BJ (cell line): Measurements from ENCODE around the gene SWI5. TPM values are rescaled to one million over a fixed set of nuclear protein-coding genes. Genes with fewer than 3 reads are reported as not detected.
"Not testable (repeated sequence)": the region's sequence is repeated elsewhere in the genome, so short reads cannot be mapped to it uniquely, and the experiment has no call there.

Experiments
- CTCF ChIA-PET: fragments of 350-600 bp; formaldehyde crosslinking; extraction: SDS; loops from one replicate; lab custom pipeline; 2021; ENCODE audit warnings: antibody characterized with exemption, inconsistent platforms; lab: Yijun Ruan, JAX
- POLR2A ChIA-PET: fragments of 300-600 bp; sonication (Branson Sonifier 250); formaldehyde crosslinking; extraction: SDS; loops from one replicate; lab custom pipeline; 2021; ENCODE audit warnings: antibody characterized with exemption; lab: Charles Lee
- DNase-seq: peaks from one replicate; pipeline ENCODE4 v3.0.0-alpha.2; 2011; ENCODE audit warnings: low read depth
- H3K27me3 ChIP-seq: 2 replicates; pipeline ENCODE4 v1.6.0; 2011; ENCODE audit warnings: low read length; ENCODE audit not compliant: control insufficient read depth, insufficient read depth
- H3K36me3 ChIP-seq: 2 replicates; pipeline ENCODE4 v1.5.1; 2011; ENCODE audit warnings: low read length; ENCODE audit not compliant: control insufficient read depth, insufficient read depth
- H3K4me3 ChIP-seq: 2 replicates; pipeline ENCODE4 v1.5.1; 2011; ENCODE audit warnings: low read depth, mild to moderate bottlenecking, control low read depth, low read length
- CTCF ChIP-seq: IDR thresholded peaks from 2 replicates; pipeline ENCODE4 v1.5.1; 2011; ENCODE audit warnings: low read depth, mild to moderate bottlenecking, control low read depth, inconsistent platforms, low read length, moderate library complexity; ENCODE audit not compliant: insufficient read depth
- polyA minus RNA-seq: library from RNA; depleted of rRNA, polyadenylated mRNA; stranded (reverse); fragments of >200 nt; gene quantifications from 2 replicates; pipeline ENCODE4 v1.2.3, GENCODE V29; 2011; rRNA and poly(A)+ RNA removed
- polyA plus RNA-seq: library from polyadenylated mRNA; depleted of rRNA; stranded (reverse); fragments of >200 nt; gene quantifications from 2 replicates; pipeline ENCODE4 v1.2.3, GENCODE V29; 2011; rRNA removed

SWI5 gene
- polyA plus RNA-seq (76.4 and 77.4 TPM in 2 replicates), polyA minus RNA-seq (13.5 and 14.6 TPM in 2 replicates)

- Histone ChIP-seq H3K4me3 (peak within 1 kb of the TSS; percentile 91), H3K27me3 (no peaks in the 10 kb centered on the region), H3K36me3 (peaks cover 11% of the 10 kb centered on the region)
- no peak for TF ChIP-seq CTCF
- peak; percentile 95 for DNase-seq
- POLR2A ChIA-PET, result interaction anchor here (0.6 kb wide), 1 partner anchor 31 kb away, joined by 7 read pairs; no protein-coding TSS in a partner anchor
- CTCF ChIA-PET, result interaction anchor here (0.8 to 1.2 kb wide), 4 partner anchors 19 to 135 kb away, joined by 3 to 5 read pairs (median 4); no protein-coding TSS in a partner anchor
Measured at GRCh38 chr9:128276008-128276573, at the start of gene SWI5. TSS of gene SWI5 (plus strand) at chr9:128276276.

GRCh38 chr9:128226412-128226801, 49.7 kb upstream of the SWI5 start:
- Histone ChIP-seq H3K36me3 (peaks cover 5% of the 10 kb centered on the region), H3K4me3 (no peak overlapping the region), H3K27me3 (no peaks in the 10 kb centered on the region)
- DNase-seq, result no peak
- ChIA-PET POLR2A (no interaction called here), CTCF (interaction anchor here (1.1 kb wide), 1 partner anchor 10 kb away, joined by 3 read pairs; no protein-coding TSS in a partner anchor)
- TF ChIP-seq CTCF, result no peak

- H3K4me3 ChIP-seq, DNase-seq, H3K27me3 ChIP-seq, CTCF ChIA-PET, POLR2A ChIA-PET, H3K36me3 ChIP-seq: not testable (repeated sequence)
Measured at GRCh38 chr9:128230897-128231296, 45.2 kb upstream of the SWI5 start.

GRCh38 chr9:128231638-128232527, 44.2 kb upstream of the SWI5 start:
- H3K27me3 ChIP-seq, result no peaks in the 10 kb centered on the region
- no peak for TF ChIP-seq CTCF
- H3K4me3 ChIP-seq, result no peak overlapping the region
- ChIA-PET POLR2A (no interaction called here), CTCF (no interaction called here)
- no peaks in the 10 kb centered on the region for H3K36me3 ChIP-seq
- DNase-seq, result no peak

GRCh38 chr9:128232528-128233428, 43.3 kb upstream of the SWI5 start:
- no peak for TF ChIP-seq CTCF
- no peaks in the 10 kb centered on the region for H3K36me3 ChIP-seq
- DNase-seq, result no peak
- POLR2A ChIA-PET, result no interaction called here
- no peaks in the 10 kb centered on the region for H3K27me3 ChIP-seq
- CTCF ChIA-PET, result no interaction called here
- no peak overlapping the region for H3K4me3 ChIP-seq
